Keratinocyte (primary cell): ENCODE measurements around the gene TDRKH.

ENCODE experiments used
- CTCF ChIP-seq, 3 experiments: IDR thresholded peaks in 1 of 3; conservative IDR thresholded peaks in 1 of 3; optimal IDR thresholded peaks in 1 of 3; 2 replicates in 2 of 3; 3 replicates in 1 of 3; pipeline versions ENCODE3 to v1.5.1; 2011; ENCODE audit warnings: low read length in 3 of 3, mild to moderate bottlenecking in 3 of 3, moderate library complexity in 2 of 3, control low read depth in 1 of 3, inconsistent platforms in 1 of 3; ENCODE audit not compliant: insufficient read depth in 2 of 3; ENCODE audit errors: extremely low read depth in 1 of 3
- EZH2 ChIP-seq: IDR thresholded peaks from one replicate; pipeline ENCODE4 v1.6.1; 2012; ENCODE audit warnings: inconsistent platforms, mild to moderate bottlenecking, low read length, moderate library complexity

- TF ChIP-seq CTCF (optimal IDR thresholded peaks at IDR 0.05 in 1 of 3, IDR thresholded peaks at IDR 0.05 in 1 of 3, conservative IDR thresholded peaks at IDR 0.05 in 1 of 3; ENCODE audit: extremely low read depth in 1 of 3, insufficient read depth in 2 of 3, low read length in 3 of 3) (no peak), EZH2 (no peak)
Measured at GRCh38 chr1:151787689-151788088, 2.6 kb downstream of the TDRKH start.
